ENCODE results near the gene SLC38A10. TPM values are rescaled to one million over a fixed set of nuclear protein-coding genes. Genes with fewer than 3 reads are reported as not detected.

Gene SLC38A10
- total and polyA plus RNA-seq, 2 of the 13 experiments (the other 11 are each of a cell fraction or from before 2014, with no cell fraction given): 23.4 to 55.8 TPM

- H3K36me3 ChIP-seq (replicated peaks in 1 of 2; ENCODE audit: control insufficient read depth in 1 of 2, insufficient read depth in 2 of 2, low read length in 2 of 2): peaks cover 9 to 25% of the 10 kb centered on the region in 2 experiments
- H3K79me2 ChIP-seq (ENCODE audit: insufficient read depth, low read length): no peaks in the 10 kb centered on the region
- WGBS (ENCODE audit: low lambda C conversion rate): 92% methylated on average over 9 of the region's 9 CpGs
- no peak for ATAC-seq
- intact Hi-C loops (cut with micrococcal nuclease; ENCODE audit: unreplicated experiment): no loop called here
- ChIA-PET POLR2A (no interaction called here), CTCF (ENCODE audit: low intra/inter-chr PET ratio, low total read pairs) (no interaction called here)
- DNase-seq (ENCODE audit: low spot score): no peak
- H3K9ac ChIP-seq (ENCODE audit: insufficient read depth, low read depth, low read length): no peak overlapping the region
- H3K4me1 ChIP-seq (ENCODE audit: insufficient read depth, low read length): no peaks in the 10 kb centered on the region
- no peak for TF ChIP-seq ZNF598 (CRISPR knock-in tag; IDR thresholded peaks at IDR 0.05; ENCODE audit: borderline replicate concordance)
- TF ChIP-seq SMC3 (IDR thresholded peaks at IDR 0.05; ENCODE audit: low read length): no peak
- no peak for TF ChIP-seq NRL (CRISPR knock-in tag; IDR thresholded peaks at IDR 0.05; ENCODE audit: borderline replicate concordance)
- TF ChIP-seq IKZF1 (IDR thresholded peaks at IDR 0.05): no peak
- TF ChIP-seq ZNF382 (CRISPR knock-in tag; IDR thresholded peaks at IDR 0.05; ENCODE audit: borderline replicate concordance): no peak
- TF ChIP-seq SATB2 (CRISPR knock-in tag; IDR thresholded peaks at IDR 0.05): no peak
- no peak for TF ChIP-seq ZFX (CRISPR knock-in tag; IDR thresholded peaks at IDR 0.05; ENCODE audit: low read depth)
- TF ChIP-seq HMG20B (CRISPR knock-in tag; conservative IDR thresholded peaks at IDR 0.05): no peak
- TF ChIP-seq PHF5A (CRISPR knock-in tag; IDR thresholded peaks at IDR 0.05; ENCODE audit: low read depth, unreplicated experiment): no peak
- no peak for TF ChIP-seq RBAK (CRISPR knock-in tag; IDR thresholded peaks at IDR 0.05)
- no peak for TF ChIP-seq ZNF605 (CRISPR knock-in tag; IDR thresholded peaks at IDR 0.05)
- TF ChIP-seq CREB3 (CRISPR knock-in tag; IDR thresholded peaks at IDR 0.05): no peak
- H4K20me1 ChIP-seq (ENCODE audit: insufficient read depth, low read length): no peaks in the 10 kb centered on the region
- no peak overlapping the region for H3K4me3 ChIP-seq (replicated peaks in 1 of 3; ENCODE audit: insufficient read depth in 1 of 3, low read depth in 2 of 3, low read length in 3 of 3)
- no peak overlapping the region for H2AFZ ChIP-seq (ENCODE audit: low read length)
- no peak overlapping the region for H3K4me2 ChIP-seq (ENCODE audit: low read depth, low read length)
- H3K27ac ChIP-seq (ENCODE audit: extremely low read length, insufficient read depth, low read length): no peak overlapping the region
- in situ Hi-C loops (cut with HindIII; ENCODE audit: extremely low pct_ligation_motif_present, low pct_unique_long_range_greater_than_20kb): no loop called here
- BruUV-seq (replicated peaks): no TSS peak
- no peak for FAIRE-seq
- H3K27me3 ChIP-seq (ENCODE audit: control insufficient read depth in 1 of 2, insufficient read depth in 2 of 2, low read length in 2 of 2): no peaks in the 10 kb centered on the region
- no peaks in the 10 kb centered on the region for H3K9me3 ChIP-seq (ENCODE audit: low read length)
Measured at GRCh38 chr17:81212365-81212764, 82.7 kb downstream of the SLC38A10 start.

All from HepG2 (cell line).